D721Med (cell line): ENCODE data around the gene EID2B.

Experiments used
- DNase-seq: peaks from one replicate; pipeline ENCODE4 v3.0.0; 2011; ENCODE audit warnings: low spot score; ENCODE audit not compliant: insufficient read length
- FAIRE-seq: peaks from 2 replicates; lab custom pipeline; 2011; peaks lifted over from hg19 to GRCh38; lab: Jason Lieb, UNC
- TF ChIP-seq, protein P1 (sequence below): IDR thresholded peaks from 2 replicates; pipeline ENCODE4 v1.5.1; 2012; ENCODE audit warnings: mild to moderate bottlenecking, control low read depth; ENCODE audit not compliant: insufficient read depth; ENCODE audit errors: missing control alignments

Gene EID2B

DNA sequence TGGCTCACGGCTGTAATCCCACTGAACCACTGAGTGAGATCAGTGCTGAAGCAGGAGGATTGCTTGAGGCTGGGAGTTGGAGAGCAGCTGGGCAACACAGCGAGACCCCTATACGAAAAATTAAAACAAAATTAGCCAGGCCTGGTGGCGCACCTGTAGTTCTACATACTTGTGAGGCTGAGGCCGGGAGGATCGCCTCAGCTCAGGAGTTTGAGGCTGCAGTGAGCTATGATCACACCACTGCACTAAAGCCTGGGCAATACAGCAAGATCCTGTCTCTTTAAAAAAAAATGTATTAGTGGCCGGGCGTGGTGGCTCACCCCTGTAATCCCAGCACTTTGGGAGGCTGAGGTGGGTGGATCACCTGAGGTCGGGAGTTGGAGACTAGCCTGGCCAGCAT lies 24.0 kb downstream of the EID2B start:
- no peak for DNase-seq
- TF ChIP-seq, protein P1, sequence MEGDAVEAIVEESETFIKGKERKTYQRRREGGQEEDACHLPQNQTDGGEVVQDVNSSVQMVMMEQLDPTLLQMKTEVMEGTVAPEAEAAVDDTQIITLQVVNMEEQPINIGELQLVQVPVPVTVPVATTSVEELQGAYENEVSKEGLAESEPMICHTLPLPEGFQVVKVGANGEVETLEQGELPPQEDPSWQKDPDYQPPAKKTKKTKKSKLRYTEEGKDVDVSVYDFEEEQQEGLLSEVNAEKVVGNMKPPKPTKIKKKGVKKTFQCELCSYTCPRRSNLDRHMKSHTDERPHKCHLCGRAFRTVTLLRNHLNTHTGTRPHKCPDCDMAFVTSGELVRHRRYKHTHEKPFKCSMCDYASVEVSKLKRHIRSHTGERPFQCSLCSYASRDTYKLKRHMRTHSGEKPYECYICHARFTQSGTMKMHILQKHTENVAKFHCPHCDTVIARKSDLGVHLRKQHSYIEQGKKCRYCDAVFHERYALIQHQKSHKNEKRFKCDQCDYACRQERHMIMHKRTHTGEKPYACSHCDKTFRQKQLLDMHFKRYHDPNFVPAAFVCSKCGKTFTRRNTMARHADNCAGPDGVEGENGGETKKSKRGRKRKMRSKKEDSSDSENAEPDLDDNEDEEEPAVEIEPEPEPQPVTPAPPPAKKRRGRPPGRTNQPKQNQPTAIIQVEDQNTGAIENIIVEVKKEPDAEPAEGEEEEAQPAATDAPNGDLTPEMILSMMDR: no peak
- FAIRE-seq: no peak

DNA sequence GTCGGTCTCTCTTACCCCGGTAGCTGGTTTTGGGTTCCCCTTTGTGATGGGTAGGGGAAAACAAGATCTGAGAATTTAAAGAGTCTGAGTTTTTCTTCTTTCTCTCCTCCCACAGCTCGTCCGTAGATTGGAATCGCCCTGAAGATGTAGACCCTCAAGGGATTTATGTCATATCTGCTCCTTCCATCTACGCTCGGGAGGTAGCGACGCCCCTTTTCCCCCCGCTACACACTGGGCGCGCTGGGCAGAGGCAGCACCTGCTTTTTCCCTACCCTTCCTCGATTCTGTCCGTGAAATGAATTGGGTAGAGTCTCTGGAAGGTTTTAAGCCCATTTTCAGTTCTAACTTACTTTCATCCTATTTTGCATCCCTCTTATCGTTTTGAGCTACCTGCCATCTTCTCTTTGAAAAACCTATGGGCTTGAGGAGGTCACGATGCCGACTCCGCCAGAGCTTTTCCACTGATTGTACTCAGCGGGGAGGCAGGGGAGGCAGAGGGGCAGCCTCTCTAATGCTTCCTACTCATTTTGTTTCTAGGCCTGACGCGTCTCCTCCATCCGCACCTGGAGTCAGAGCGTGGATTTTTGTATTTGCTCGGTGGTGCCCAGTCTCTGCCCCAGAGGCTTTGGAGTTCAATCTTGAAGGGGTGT lies 24.8 kb downstream of the EID2B start:
- DNase-seq: no peak
- no peak for FAIRE-seq
- TF ChIP-seq, protein P1: no peak

DNA sequence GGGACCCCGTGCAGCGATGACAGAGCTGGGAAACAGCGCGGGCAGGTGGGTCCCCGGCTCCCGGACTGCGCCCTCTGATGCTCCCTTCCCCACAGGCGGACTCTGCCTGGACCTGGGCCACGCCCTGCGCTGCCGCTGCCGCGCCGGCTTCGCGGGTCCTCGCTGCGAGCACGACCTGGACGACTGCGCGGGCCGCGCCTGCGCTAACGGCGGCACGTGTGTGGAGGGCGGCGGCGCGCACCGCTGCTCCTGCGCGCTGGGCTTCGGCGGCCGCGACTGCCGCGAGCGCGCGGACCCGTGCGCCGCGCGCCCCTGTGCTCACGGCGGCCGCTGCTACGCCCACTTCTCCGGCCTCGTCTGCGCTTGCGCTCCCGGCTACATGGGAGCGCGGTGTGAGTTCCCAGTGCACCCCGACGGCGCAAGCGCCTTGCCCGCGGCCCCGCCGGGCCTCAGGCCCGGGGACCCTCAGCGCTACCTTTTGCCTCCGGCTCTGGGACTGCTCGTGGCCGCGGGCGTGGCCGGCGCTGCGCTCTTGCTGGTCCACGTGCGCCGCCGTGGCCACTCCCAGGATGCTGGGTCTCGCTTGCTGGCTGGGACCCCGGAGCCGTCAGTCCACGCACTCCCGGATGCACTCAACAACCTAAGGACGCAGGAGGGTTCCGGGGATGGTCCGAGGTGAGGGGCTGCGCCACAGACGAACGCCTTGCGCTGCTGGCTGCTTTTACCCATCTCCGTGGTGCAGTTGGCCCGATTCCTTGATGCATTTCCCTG lies 25.5 kb downstream of the EID2B start:
- FAIRE-seq (no peak), DNase-seq (peak; percentile 89)
- TF ChIP-seq, protein P1: no peak

- DNase-seq: no peak
- FAIRE-seq: no peak
- TF ChIP-seq, protein P1: no peak
Observed at GRCh38 chr19:39506598-39506943, 26.1 kb downstream of the EID2B start.

- TF ChIP-seq, protein P1: peak; percentile 53
- FAIRE-seq (no peak), DNase-seq (peak; percentile 79)
Observed at GRCh38 chr19:39502640-39503417, 29.8 kb downstream of the EID2B start.

- DNase-seq (no peak), FAIRE-seq (no peak)
- TF ChIP-seq, protein P1: no peak
Observed at GRCh38 chr19:39501340-39501739, 31.3 kb downstream of the EID2B start.
